WI38 (cell line): Measurements from ENCODE around the gene ARHGAP26.
"Not testable (repeated sequence)": the region's sequence is repeated elsewhere in the genome, so short reads cannot be mapped to it uniquely, and the experiment has no call there.

Source experiments
- H3K4me3 ChIP-seq: 2 replicates; pipeline ENCODE4 v1.5.1; 2011; ENCODE audit warnings: low read depth, mild to moderate bottlenecking, control low read depth, low read length
- CTCF ChIP-seq: IDR thresholded peaks from 2 replicates; pipeline ENCODE4 v1.5.1; 2012; ENCODE audit warnings: low read depth, mild to moderate bottlenecking, control low read depth, low read length

Gene ARHGAP26

DNA sequence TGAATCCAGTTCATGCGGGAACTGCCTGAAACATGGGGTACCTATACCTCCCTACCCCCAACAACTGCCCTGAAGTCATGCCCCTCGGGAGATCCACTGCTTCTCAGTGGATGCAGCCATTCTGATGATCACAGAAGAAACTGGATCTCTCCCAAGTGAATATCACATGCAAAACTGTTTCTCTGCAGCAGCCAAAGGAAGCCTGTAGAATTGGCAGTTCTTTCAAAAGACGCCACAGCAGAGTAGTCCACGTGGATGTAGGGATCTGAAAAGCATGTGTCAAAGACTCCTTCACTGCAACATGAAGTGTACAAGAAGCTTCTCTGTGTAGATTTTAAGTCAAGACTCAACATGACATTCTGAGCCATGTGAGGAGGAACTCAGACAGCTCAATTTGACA lies 346.6 kb downstream of the ARHGAP26 start:
- TF ChIP-seq CTCF, result no peak
- H3K4me3 ChIP-seq, result no peak overlapping the region

GRCh38 chr5:143117821-143118220 lies 347.6 kb downstream of the ARHGAP26 start:
- no peak overlapping the region for H3K4me3 ChIP-seq
- no peak for TF ChIP-seq CTCF

- no peak overlapping the region for H3K4me3 ChIP-seq
- no peak for TF ChIP-seq CTCF
Observed at GRCh38 chr5:143118222-143118621, 348.0 kb downstream of the ARHGAP26 start.

GRCh38 chr5:143118818-143119217 lies 348.6 kb downstream of the ARHGAP26 start:
- H3K4me3 ChIP-seq, result not testable (repeated sequence)

- no peak overlapping the region for H3K4me3 ChIP-seq
- TF ChIP-seq CTCF, result no peak
Observed at GRCh38 chr5:143119291-143119769, 349.2 kb downstream of the ARHGAP26 start.

DNA sequence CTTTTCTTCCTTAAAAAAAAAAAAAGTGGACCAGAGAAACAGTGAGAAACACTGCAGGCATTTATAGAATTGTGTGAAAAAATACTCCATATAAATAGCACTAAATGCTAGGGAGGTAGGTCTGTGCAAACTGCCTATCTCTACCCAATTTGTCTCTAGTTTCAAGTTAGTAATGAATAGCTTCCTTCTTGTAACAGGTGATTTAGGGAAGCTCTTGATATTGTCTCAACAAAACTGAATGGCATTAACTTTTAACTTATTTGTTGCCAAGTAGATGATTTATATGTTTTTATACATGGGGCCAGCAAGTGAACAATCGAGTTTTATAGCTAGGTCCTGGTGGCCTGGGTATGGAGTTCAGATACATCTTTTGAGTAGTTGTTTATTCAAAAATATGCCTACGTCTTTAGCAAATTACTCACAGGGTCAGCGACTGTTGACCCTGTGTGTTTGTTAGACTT lies 349.7 kb downstream of the ARHGAP26 start:
- H3K4me3 ChIP-seq, result no peak overlapping the region
- TF ChIP-seq CTCF, result no peak

GRCh38 chr5:143120460-143121134 lies 350.4 kb downstream of the ARHGAP26 start:
- no peak for TF ChIP-seq CTCF

GRCh38 chr5:143121135-143121475 lies 350.9 kb downstream of the ARHGAP26 start:
- TF ChIP-seq CTCF, result no peak
- no peak overlapping the region for H3K4me3 ChIP-seq

More at GRCh38 chr5:143120460-143121134, 350.4 kb downstream of the ARHGAP26 start:
- no peak overlapping the region for H3K4me3 ChIP-seq
